DOHH2 (cell line): ENCODE measurements around the gene TMUB2.
A peak's percentile ranks its signal among the peaks of the same experiment; 100 is the strongest.

Experiments used
- H3F3A ChIP-seq: fragments of 200-600 bp; sonication (generic), shearing (Covaris generic); 2 replicates; pipeline ENCODE4 v1.6.0; 2016; ENCODE audit warnings: antibody characterized with exemption, mild to moderate bottlenecking; ENCODE audit not compliant: control insufficient read depth, insufficient read depth
- H3K27ac ChIP-seq: fragments of 200-600 bp; sonication (generic); 2 replicates; pipeline ENCODE4 v1.5.1; 2014; ENCODE audit warnings: low read depth, mild to moderate bottlenecking, low read length, moderate library complexity
- H3K27me3 ChIP-seq: fragments of 200-600 bp; sonication (generic); 2 replicates; pipeline ENCODE4 v1.6.1; 2014; ENCODE audit warnings: mild to moderate bottlenecking, low read length, mixed read lengths; ENCODE audit not compliant: control insufficient read depth
- H3K36me3 ChIP-seq: fragments of 200-600 bp; sonication (generic); 2 replicates; pipeline ENCODE4 v1.6.1; 2014; ENCODE audit warnings: mild to moderate bottlenecking, low read length, moderate library complexity, mixed read lengths; ENCODE audit not compliant: control insufficient read depth
- H3K4me1 ChIP-seq: fragments of 200-600 bp; sonication (generic); 2 replicates; pipeline ENCODE4 v1.6.1; 2014; ENCODE audit warnings: mild to moderate bottlenecking, low read length, mixed read lengths; ENCODE audit not compliant: control insufficient read depth
- H3K4me2 ChIP-seq: fragments of 200-600 bp; sonication (generic); 2 replicates; pipeline ENCODE4 v1.6.0; 2014; ENCODE audit warnings: mild to moderate bottlenecking, low read length, moderate library complexity
- H3K4me3 ChIP-seq: fragments of 200-600 bp; sonication (generic); 2 replicates; pipeline ENCODE4 v1.5.1; 2014; ENCODE audit warnings: mild to moderate bottlenecking, low read length, mixed read lengths
- H3K79me2 ChIP-seq: fragments of 200-600 bp; sonication (generic); 2 replicates; pipeline ENCODE4 v1.6.1; 2014; ENCODE audit warnings: mild to moderate bottlenecking, low read length, mixed read lengths; ENCODE audit not compliant: control insufficient read depth
- H3K9me2 ChIP-seq: fragments of 200-600 bp; sonication (generic); replicated peaks from 2 replicates; pipeline ENCODE4 v1.6.1; 2014; ENCODE audit warnings: mild to moderate bottlenecking, low read length, mixed read lengths; ENCODE audit not compliant: control insufficient read depth
- H3K9me3 ChIP-seq: fragments of 200-600 bp; sonication (generic); 2 replicates; pipeline ENCODE4 v1.6.1; 2014; ENCODE audit warnings: antibody characterized with exemption, low read length, mixed read lengths; ENCODE audit not compliant: control insufficient read depth, insufficient read depth
- H4K20me1 ChIP-seq: fragments of 200-600 bp; sonication (generic); 2 replicates; pipeline ENCODE4 v1.6.0; 2014; ENCODE audit warnings: low read depth, mild to moderate bottlenecking, antibody characterized with exemption, low read length, moderate library complexity; ENCODE audit not compliant: control insufficient read depth, insufficient read depth
- CTCF ChIP-seq: fragments of 200-600 bp; sonication (generic); IDR thresholded peaks from one replicate; pipeline ENCODE4 v1.5.1; 2014; ENCODE audit warnings: antibody characterized with exemption, mild to moderate bottlenecking, low read depth, low read length; ENCODE audit not compliant: poor library complexity, severe bottlenecking
- EZH2phosphoT487 ChIP-seq: fragments of 200-600 bp; sonication (generic); IDR thresholded peaks from 2 replicates; pipeline ENCODE4 v1.6.1; 2017; ENCODE audit warnings: borderline replicate concordance, mild to moderate bottlenecking, antibody characterized with exemption, low read length, moderate library complexity, mixed read lengths

TMUB2 gene

DNA sequence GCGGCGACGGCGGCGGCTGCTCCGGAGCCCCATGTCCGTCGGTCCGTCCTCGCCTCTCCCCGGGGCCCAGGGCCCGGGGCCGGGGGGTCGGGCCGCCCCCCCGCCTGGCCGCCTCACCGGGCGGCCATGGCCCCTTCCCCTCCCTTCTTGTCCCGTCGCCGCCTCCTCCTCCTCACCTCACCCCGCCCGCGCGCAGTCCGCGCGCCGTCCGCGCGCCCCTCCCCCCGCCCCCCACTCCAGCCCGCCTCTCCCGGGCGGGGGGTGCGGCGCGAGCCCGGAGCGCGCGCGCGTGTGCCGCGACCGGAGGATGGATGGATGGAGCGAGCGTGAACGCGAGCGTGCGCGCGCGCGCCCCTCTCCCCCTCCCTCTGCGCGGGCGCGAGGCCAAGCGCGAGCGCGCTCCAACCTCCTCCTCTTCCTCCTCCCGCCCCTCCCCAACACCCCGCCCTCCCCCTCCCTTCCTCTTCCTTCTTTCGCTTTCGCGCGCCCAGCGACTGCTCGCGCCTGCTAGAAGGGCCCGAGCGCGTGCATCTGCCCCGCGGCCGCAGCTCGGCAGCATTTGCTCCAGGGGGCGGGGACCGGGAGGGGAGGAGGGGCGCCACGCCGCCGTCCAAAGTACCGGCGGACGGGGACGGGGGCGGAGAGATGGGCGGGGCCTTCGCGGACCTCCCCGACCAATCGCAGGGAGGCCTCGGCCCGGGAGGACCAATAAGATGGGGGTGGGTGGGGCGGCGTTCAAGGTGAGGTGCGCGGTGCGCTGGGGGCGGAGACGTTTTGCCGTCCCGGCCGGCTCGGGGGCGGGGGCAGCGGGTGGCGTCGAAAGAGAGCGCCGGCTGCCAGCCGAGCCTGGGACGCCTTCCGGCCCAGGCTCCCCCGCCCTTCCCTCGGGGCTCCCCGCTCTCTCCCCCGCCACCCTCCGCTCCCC, 13.0 kb downstream of the TMUB2 start, which contains the start of gene ATXN7L3:
ATXN7L3 (minus strand) TSS at position 332 of the 925 bp plus-strand sequence. CDS start 1,814 bp downstream, outside the sequence.
- H3K4me2 ChIP-seq: peak within 1 kb of the TSS; percentile 98
- H3K9me2 ChIP-seq: no peaks in the 10 kb centered on the region
- peaks cover 25% of the 10 kb centered on the region for H3K79me2 ChIP-seq
- H4K20me1 ChIP-seq: no peaks in the 10 kb centered on the region
- no peaks in the 10 kb centered on the region for H3K27me3 ChIP-seq
- no peak for TF ChIP-seq CTCF
- TF ChIP-seq EZH2phosphoT487: no peak
- peaks cover 36% of the 10 kb centered on the region for H3K36me3 ChIP-seq
- no peaks in the 10 kb centered on the region for H3K9me3 ChIP-seq
- peak within 1 kb of the TSS; percentile 94 for H3K27ac ChIP-seq
- peak within 1 kb of the TSS; percentile 96 for H3K4me3 ChIP-seq
- H3K4me1 ChIP-seq: peaks cover 55% of the 10 kb centered on the region
- H3F3A ChIP-seq: peaks cover 25% of the 10 kb centered on the region

DNA sequence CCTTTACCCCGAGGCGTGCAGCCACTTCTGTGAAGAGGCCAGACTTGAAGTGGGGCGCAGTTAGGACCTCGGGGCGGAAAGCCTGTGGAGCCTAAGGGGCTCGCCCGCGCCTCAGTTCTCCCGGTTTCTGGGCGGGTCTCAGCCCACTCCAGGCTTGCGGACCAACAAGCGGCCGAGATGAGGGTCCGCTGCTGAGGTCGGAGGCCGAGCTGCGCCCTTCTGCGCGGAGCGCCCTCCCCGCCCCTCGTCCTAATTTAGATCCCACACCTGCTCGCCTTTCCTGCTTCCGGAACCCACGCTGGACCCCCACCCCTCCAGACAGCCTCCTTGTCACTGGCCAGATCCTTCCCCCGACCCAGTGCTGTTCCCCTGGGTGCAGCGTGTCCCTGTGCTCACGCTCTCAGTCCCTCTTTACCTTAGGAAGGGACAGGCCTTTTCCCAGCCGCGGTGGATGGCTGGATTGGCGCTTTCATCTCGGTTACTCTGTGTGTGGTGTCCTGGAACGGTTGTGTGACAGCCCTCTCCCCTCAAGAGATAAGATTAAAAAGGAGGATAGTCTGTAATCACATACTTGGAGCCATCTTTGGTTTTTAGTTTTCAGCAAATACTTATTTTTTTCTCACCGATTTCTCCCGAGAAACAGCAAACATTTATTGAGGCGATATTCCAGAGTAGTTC, 13.8 kb downstream of the TMUB2 start:
- Histone ChIP-seq H3F3A (peaks cover 33% of the 10 kb centered on the region), H3K4me1 (peaks cover 55% of the 10 kb centered on the region), H3K9me2 (no peaks in the 10 kb centered on the region), H3K27me3 (no peaks in the 10 kb centered on the region), H3K27ac (peak overlapping the region; percentile 94), H3K4me3 (peak overlapping the region; percentile 82), H3K4me2 (peak overlapping the region; percentile 85), H3K9me3 (no peaks in the 10 kb centered on the region), H3K36me3 (peaks cover 28% of the 10 kb centered on the region), H3K79me2 (peaks cover 25% of the 10 kb centered on the region), H4K20me1 (no peaks in the 10 kb centered on the region)
- TF ChIP-seq EZH2phosphoT487 (no peak), CTCF (no peak)

DNA sequence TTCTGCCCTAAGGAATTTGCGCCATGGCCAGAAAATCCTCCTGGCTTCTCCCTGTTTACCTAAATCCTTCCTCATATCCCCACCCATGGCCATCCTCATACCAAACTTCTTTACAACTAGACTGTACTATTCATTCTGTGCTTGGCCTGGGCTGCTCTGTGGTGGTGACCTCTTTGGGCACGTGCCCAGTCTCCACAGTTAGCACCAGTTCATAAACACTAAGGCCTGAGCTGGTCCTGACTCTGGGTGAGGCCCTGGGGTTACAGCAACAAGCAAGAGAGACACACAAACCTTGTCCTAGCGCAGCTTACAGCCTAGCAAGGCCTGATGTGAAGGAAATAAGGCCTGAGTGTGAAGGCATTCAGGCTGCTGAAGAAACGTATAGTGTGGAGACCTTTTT, 16.0 kb downstream of the TMUB2 start:
- Histone ChIP-seq H3K36me3 (peaks cover 27% of the 10 kb centered on the region), H3K9me2 (no peaks in the 10 kb centered on the region), H4K20me1 (no peaks in the 10 kb centered on the region), H3F3A (peaks cover 38% of the 10 kb centered on the region), H3K4me2 (no peak overlapping the region), H3K27ac (peak overlapping the region; percentile 17; the same call in 1 of the 2 replicates), H3K9me3 (no peaks in the 10 kb centered on the region), H3K4me3 (no peak overlapping the region), H3K27me3 (no peaks in the 10 kb centered on the region), H3K4me1 (peaks cover 49% of the 10 kb centered on the region), H3K79me2 (peaks cover 13% of the 10 kb centered on the region)
- no peak for TF ChIP-seq CTCF
- no peak for TF ChIP-seq EZH2phosphoT487
